ENCODE results near the gene KCTD5. TPM values are rescaled to one million over a fixed set of nuclear protein-coding genes. Genes with fewer than 3 reads are reported as not detected.

Gene KCTD5
- total and polyA plus RNA-seq, 7 donors: 9.5 to 80.5 (median 17.1) TPM

DNA sequence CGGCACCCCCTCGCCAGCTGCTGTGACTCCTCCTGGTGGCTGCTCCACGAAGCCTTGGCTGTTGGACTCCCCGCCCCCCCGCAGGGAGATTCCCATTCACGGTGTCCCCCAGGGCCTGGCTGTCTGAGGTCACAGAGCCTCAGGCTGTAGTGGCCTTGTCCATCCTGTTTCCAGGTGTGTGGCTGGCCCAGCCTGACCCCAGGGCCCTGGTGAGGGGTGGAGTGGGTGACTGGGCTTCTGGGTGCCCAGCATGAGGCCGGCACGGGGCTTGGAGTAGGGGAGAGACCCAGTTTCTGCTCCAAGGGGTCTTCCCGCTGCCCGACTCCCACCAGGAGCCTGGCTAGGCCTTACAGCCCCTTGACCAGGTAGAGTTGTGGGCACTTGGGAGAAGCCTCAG, 27.3 kb downstream of the KCTD5 start:
- H3K9me3 ChIP-seq: no peaks in the 10 kb centered on the region
- no peak overlapping the region for H3K4me3 ChIP-seq
- H3K36me3 ChIP-seq: peaks cover 0 to 53% (median 22%) of the 10 kb centered on the region in 4 donors
- H3K27ac ChIP-seq: no peak overlapping the region
- TF ChIP-seq, protein P1, sequence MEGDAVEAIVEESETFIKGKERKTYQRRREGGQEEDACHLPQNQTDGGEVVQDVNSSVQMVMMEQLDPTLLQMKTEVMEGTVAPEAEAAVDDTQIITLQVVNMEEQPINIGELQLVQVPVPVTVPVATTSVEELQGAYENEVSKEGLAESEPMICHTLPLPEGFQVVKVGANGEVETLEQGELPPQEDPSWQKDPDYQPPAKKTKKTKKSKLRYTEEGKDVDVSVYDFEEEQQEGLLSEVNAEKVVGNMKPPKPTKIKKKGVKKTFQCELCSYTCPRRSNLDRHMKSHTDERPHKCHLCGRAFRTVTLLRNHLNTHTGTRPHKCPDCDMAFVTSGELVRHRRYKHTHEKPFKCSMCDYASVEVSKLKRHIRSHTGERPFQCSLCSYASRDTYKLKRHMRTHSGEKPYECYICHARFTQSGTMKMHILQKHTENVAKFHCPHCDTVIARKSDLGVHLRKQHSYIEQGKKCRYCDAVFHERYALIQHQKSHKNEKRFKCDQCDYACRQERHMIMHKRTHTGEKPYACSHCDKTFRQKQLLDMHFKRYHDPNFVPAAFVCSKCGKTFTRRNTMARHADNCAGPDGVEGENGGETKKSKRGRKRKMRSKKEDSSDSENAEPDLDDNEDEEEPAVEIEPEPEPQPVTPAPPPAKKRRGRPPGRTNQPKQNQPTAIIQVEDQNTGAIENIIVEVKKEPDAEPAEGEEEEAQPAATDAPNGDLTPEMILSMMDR (IDR thresholded peaks at IDR 0.05): no peak
- TF ChIP-seq POLR2A (IDR thresholded peaks at IDR 0.05) (no peak), POLR2AphosphoS5 (IDR thresholded peaks at IDR 0.05) (no peak), EP300 (IDR thresholded peaks at IDR 0.05) (no peak)
- no peaks in the 10 kb centered on the region for H3K4me1 ChIP-seq
- no peaks in the 10 kb centered on the region for H3K27me3 ChIP-seq
- 93 to 96% methylated on average over 10 of the region's 10 CpGs for WGBS, 2 donors
- DNase-seq: no peak
- intact Hi-C loops (cut with DNase I): no loop called here

DNA sequence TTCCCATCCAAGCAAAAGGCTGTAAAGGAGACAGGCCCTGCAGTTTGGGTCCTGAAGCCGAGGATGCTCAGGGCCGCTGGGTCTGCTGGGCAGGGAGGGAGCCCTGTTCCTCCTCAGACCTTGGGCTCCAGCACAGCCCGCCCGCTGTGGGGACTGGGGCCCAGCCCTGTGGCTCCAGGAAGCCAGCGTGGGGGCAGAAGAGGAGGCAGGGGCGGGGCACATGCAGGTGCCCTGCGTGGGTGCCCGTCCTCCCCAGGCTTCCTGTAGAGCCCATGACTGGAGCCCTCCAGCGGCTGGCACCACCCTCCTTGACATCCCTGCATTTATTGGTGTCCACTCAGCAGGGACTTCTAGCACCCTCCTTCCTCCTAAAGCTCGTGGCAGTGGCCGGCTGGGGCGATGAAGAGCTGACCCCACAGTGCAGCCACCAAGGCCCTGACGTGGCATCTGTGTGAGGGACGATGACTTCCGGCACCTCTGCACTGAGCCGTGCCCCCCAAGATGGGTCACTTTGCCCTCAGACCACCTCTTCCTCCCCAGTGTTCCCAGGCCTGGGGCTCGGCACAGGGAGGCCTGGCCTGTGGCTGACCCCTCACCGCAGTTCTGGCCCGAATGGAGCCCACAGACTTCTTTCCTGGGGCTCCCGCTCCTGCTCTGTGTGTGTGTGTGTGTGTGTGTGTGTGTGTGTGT, 27.8 kb downstream of the KCTD5 start:
- peaks cover 0 to 1% (median 0%) of the 10 kb centered on the region in 4 donors for H3K4me1 ChIP-seq
- no peaks in the 10 kb centered on the region for H3K27me3 ChIP-seq
- H3K9me3 ChIP-seq: no peaks in the 10 kb centered on the region
- H3K36me3 ChIP-seq: peaks cover 0 to 47% (median 19%) of the 10 kb centered on the region in 4 donors
- H3K27ac ChIP-seq: no peak overlapping the region
- intact Hi-C loops (cut with DNase I): no loop called here
- no peak for DNase-seq
- WGBS, 2 donors: 80 to 83% methylated on average over 20 of the region's 20 CpGs
- TF ChIP-seq POLR2A (IDR thresholded peaks at IDR 0.05) (no peak), EP300 (IDR thresholded peaks at IDR 0.05) (no peak), POLR2AphosphoS5 (IDR thresholded peaks at IDR 0.05) (no peak)
- TF ChIP-seq, protein P1 (IDR thresholded peaks at IDR 0.05): no peak
- H3K4me3 ChIP-seq: no peak overlapping the region

DNA sequence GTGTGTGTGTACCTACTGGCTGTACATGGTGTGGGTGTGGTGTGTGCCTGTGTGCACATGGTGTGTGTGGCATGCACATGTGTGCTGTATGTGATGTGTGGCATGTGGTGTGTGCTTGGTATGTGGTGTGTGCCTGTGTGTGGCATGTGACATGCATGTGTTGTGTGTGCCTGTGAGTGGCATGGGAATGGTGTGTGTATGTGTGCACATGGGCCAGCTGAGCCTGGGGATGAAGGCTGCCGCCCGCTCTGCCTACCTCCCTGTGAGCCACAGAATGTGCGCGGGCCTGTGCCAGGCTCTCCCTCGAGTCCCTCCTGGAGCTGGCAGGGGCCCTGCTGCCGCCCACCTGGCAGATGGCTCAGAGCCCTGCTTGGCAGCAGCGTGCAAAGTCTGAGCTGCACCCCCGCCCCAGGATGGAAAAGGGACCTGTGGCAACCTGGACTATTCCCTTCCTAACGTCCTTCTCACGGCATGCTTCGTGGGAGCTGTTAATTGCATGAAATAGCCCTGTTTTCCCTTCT, 28.4 kb downstream of the KCTD5 start:
- H3K36me3 ChIP-seq: peaks cover 0 to 41% (median 15%) of the 10 kb centered on the region in 4 donors
- H3K27ac ChIP-seq: no peak overlapping the region
- no peak for DNase-seq
- WGBS, 2 donors: 61 to 79% methylated on average over 11 of the region's 11 CpGs
- TF ChIP-seq EP300 (IDR thresholded peaks at IDR 0.05): no peak
- H3K4me1 ChIP-seq: peaks cover 0 to 7% (median 4%) of the 10 kb centered on the region in 4 donors
- no peaks in the 10 kb centered on the region for H3K9me3 ChIP-seq
- intact Hi-C loops (cut with DNase I): no loop called here
- H3K27me3 ChIP-seq: peaks cover 0 to 6% (median 5%) of the 10 kb centered on the region in 3 donors
- no peak overlapping the region for H3K4me3 ChIP-seq

DNA sequence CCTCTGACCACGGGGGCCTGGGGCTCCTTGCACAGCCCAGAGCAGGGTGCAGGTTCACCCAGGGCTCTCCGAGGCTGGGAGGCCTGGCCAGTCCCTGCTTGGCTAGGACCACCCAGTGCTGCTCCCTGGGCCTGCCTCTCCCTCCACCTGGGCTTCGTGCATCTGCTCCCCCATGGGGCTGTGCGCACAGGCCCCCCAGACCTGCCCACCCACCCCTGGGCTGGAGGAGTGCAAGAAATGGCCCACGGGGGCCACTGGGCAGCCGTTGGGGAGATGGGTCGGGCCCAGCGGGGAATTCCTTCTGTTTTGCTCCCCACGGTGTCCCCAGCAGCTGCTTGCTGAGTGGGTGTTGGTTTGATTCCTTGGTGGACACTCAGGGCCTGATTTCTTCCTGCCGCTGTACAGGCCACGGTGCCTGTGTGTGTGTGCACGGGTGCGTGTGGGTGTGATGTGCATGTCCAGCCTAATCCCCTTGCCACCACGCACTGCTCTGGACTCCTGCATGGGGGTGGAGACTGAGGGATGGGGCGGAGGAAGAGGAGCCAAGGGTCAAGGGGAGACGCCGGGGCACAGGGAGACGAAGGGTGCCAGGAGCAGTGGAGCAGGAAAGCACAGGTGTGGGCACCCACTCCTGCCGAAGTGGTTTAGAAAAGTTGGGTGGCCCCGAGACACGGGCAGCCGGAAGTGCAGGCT, 29.2 kb downstream of the KCTD5 start:
- Histone ChIP-seq H3K9me3 (no peaks in the 10 kb centered on the region), H3K4me1 (peaks cover 0 to 9% (median 6%) of the 10 kb centered on the region in 4 donors), H3K27me3 (peaks cover 0 to 13% (median 7%) of the 10 kb centered on the region in 3 donors), H3K27ac (no peak overlapping the region), H3K4me3 (no peak overlapping the region), H3K36me3 (peaks cover 0 to 35% (median 14%) of the 10 kb centered on the region in 4 donors)
- TF ChIP-seq POLR2AphosphoS5 (IDR thresholded peaks at IDR 0.05): no peak
- TF ChIP-seq, protein P1 (IDR thresholded peaks at IDR 0.05): no peak
- no peak for TF ChIP-seq EP300 (IDR thresholded peaks at IDR 0.05)
- no peak for TF ChIP-seq POLR2A (IDR thresholded peaks at IDR 0.05)
- DNase-seq: peak; percentile 56
- intact Hi-C loops (cut with DNase I): no loop called here
- WGBS, 2 donors: 38 to 72% methylated on average over 22 of the region's 22 CpGs

DNA sequence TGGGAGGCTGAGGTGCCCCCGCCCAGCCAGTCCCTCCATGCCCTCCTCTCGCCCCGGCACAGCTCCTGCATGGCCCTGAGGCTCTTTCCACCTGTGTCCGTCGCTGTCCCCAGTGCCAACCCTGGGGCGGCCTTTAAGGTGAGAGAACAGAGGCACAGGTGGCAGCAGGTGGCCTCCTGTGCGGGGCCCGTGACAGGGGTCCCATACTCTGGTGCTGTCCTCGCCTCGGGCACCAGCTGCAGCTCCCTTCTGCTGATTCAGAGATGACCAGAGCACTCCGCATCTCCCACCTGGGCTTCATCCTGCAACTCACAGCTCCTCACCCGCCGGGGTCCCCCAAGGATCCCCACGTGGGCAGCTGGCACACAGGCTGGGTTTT, 29.7 kb downstream of the KCTD5 start:
- peaks cover 0 to 31% (median 13%) of the 10 kb centered on the region in 4 donors for H3K36me3 ChIP-seq
- TF ChIP-seq, protein P1 (IDR thresholded peaks at IDR 0.05): no peak
- TF ChIP-seq EP300 (IDR thresholded peaks at IDR 0.05) (no peak), POLR2AphosphoS5 (IDR thresholded peaks at IDR 0.05) (no peak), POLR2A (IDR thresholded peaks at IDR 0.05) (no peak)
- no peak overlapping the region for H3K4me3 ChIP-seq
- H3K27ac ChIP-seq: no peak overlapping the region
- peaks cover 0 to 9% (median 6%) of the 10 kb centered on the region in 4 donors for H3K4me1 ChIP-seq
- H3K9me3 ChIP-seq: no peaks in the 10 kb centered on the region
- H3K27me3 ChIP-seq: peaks cover 0 to 14% (median 7%) of the 10 kb centered on the region in 3 donors
- 40 to 78% methylated on average over 14 of the region's 14 CpGs for WGBS, 2 donors
- peak; percentile 55 for DNase-seq
- intact Hi-C loops (cut with DNase I): no loop called here

Measured in sigmoid colon (tissue), 7 donors.